GM19452 (cell line): ENCODE results near the gene IGSF23.

Experiments used
- ATAC-seq: cut with Tn5 transposase; IDR thresholded peaks from one replicate; pipeline ENCODE4 v1.9.1; 2021; ENCODE audit not compliant: unreplicated experiment

Gene IGSF23

DNA sequence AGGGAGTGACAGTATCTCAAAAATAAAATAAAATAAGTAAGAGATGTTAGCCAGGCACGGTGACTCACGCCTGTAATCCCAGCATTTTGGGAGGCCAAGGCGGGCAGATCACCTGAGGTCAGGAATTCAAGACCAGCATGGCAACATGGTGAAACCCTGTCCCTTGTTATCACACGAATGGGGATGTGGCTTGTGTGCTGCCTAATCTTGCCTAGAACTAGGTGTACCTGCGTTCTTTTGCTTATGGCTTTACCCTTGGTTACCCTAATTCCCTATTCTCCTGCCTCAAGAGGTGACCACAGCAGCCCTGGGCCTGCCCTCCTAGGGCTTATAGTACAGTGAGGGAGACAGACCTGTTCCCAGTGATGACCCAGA lies 24.0 kb downstream of the IGSF23 start:
- no peak for ATAC-seq

DNA sequence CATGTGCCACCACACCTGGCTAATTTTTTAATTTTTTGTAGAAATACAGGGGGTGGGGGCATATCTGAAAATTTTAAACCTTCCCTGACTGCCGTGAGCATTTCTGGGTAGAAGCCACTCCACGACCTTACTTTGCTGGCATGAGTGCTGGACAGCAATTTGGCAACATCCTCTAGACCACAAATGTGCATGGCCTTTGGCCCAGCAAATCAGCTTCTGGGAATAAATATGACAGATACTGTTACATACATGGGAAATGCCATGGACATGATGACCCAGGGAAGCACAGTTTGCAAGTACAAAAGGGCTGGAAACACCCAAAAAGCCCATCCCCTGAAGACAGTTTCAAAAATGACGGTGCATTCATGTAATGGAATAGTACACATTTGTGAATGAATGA lies 27.2 kb downstream of the IGSF23 start:
- ATAC-seq: no peak

DNA sequence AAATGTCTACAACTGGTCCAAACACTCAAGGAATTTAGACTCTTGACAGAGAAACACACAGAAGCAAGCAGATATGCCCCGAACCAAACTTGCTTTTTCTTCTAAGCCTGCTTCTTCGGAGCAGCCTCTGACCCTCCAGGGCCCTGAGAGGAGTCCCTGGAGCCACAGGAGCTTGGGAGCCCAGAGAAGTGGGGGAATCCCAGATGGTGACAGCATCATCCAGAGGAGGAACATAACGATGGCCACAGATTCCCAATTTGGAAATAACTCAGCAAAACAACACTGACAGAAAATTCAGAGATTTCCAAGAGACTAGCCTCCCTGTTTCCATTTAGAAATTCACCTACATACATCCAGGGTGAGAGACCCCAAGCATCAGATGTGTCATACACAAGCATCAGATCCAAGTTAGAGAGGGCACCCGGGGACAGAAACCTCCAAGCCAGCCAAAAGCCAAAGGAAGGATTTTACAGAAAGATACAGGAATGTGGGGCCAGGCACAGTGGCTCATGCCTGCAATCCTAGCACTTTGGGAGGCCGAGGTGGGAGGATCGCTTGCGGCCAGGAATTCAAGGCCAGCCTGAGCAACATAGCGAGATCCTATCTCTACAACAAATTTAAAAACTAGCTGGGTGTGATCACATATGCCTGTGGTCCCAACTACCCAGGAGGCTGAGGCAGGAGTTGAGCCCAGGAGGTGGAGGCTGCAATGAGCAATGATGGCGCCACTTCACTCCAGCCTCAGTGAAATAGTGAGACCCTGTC lies 28.3 kb downstream of the IGSF23 start:
- ATAC-seq: no peak

DNA sequence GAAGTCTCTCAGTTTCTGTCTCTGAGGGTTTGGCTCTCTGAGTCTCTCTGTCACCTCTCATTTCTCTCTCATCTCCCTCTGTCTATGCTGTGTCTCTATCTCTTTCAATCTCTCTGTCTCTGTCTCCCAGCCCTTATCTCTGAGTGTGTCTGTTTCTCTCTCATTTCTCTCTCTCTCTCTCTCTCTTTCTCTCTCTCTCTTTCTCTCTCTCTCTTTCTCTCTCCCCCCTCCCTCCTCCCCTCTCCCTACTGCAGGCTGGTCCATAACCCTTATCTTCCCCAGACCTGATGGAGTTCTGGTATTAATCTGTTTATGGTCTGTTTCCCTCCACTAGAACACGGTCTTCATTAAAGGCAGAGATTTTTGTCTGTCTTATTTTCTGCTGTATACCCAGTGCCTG lies 29.0 kb downstream of the IGSF23 start:
- no peak for ATAC-seq

DNA sequence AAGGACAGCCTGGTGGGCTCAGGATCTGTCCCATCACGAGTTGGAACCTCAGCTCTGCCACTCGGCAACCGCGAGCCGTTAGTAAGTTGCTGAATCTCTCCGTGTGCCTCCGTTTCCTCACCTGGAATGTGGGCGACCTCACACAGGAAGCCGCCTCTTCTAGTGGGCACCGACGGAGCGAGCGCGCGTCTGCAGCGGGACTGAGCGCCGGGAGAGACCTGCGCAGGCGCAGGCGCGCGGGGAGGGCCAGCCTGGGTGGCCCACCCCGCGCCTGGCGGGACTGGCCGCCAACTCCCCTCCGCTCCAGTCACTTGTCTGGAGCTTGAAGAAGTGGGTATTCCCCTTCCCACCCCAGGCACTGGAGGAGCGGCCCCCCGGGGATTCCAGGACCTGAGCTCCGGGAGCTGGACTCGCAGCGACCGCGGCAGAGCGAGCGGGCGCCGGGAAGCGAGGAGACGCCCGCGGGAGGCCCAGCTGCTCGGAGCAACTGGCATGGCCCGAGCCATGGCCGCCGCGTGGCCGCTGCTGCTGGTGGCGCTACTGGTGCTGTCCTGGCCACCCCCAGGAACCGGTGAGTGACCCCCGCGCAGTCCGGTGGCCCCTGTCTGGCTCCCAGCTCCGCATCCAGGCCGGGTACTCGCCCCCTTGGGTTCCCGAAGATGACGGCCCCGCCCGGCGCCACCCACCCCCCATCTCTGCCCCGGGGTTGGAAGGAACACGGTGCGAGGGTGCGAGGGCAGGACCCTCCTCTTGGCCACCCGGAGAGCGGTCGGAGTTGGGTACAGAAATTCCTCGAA lies 30.4 kb downstream of the IGSF23 start, which contains the start of gene PVR:
PVR (plus strand) TSS at position 306 of the 797 bp plus-strand sequence; CDS start at position 493, 187 bp downstream.
- ATAC-seq: no peak

DNA sequence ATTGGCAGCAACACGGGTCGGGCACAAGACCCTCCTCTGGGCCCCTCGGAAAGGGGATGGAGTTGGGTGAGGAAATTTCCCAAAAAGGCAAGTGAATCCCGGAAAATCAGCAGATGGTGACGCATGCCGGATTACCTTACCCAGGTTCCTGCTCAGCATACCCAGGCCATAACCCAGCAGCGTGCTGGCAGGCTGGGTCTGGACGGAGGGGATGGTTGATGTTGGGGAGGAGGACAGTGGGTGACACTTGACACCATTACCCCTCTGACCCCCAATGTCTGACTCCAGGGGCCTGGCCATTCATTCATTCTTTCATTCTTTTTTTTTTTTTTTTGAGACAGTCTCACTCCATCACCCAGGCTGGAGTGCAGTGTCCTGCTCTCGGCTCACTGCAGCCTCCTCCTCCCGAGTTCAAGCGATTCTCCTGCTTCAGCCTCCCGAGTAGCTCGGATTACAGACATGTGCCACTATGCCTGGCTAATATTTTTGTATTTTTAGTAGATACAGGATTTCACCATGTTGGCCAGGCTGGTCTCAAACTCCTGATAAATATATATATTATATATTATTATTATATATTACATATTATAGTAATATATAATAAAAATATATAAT lies 31.1 kb downstream of the IGSF23 start:
- no peak for ATAC-seq

DNA sequence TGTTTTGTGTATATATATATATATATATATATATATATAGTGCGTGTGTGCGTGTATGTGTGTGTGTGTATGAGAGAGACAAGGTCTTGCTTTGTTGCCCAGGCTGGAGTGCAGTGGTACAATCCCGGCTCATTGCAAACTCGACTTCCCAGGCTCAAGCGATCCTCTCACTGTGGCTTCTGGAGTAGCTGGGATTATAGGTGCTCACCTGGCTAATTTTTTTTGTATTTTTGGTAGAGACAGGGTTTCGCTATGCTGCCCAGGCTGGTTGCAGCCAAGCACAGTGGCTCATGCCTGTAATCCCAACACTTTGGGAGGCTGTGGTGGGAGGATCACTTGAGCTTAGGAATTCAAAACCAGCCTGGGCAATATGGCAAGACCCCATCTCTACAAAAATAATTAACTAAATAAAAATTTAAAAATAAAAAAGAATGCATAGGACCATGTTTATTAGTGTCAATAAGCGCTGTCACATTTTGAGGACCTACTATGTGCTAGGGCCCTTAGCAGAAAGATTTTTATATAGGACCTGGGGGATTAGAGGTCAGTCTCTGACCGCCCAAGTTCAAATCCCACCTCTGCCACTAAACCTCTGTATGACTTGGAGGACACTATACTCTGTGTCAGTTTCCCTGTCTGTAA lies 32.2 kb downstream of the IGSF23 start:
- ATAC-seq: no peak

DNA sequence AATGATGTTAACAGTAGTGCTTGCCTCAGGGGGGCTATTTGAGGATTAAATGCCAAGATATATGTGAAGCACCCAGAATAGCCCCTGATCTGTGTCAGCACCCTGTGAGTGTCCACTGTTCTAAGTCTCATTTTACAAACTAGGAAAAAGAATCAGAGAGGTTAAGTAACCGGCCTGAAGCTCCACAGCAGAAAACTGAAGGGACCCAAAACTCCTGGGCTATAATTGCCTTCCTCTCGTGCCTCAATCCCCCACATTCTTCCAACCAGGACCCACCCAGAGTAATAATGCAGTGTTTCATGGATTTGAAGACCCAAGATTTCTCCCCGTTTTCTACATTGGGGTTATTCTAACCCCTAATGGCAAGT lies 32.7 kb downstream of the IGSF23 start:
- no peak for ATAC-seq

DNA sequence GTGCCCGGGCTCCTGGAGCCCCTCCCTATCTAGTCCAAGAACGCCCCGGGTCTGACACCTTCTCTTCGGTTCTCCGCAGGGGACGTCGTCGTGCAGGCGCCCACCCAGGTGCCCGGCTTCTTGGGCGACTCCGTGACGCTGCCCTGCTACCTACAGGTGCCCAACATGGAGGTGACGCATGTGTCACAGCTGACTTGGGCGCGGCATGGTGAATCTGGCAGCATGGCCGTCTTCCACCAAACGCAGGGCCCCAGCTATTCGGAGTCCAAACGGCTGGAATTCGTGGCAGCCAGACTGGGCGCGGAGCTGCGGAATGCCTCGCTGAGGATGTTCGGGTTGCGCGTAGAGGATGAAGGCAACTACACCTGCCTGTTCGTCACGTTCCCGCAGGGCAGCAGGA lies 33.8 kb downstream of the IGSF23 start:
- ATAC-seq: no peak

DNA sequence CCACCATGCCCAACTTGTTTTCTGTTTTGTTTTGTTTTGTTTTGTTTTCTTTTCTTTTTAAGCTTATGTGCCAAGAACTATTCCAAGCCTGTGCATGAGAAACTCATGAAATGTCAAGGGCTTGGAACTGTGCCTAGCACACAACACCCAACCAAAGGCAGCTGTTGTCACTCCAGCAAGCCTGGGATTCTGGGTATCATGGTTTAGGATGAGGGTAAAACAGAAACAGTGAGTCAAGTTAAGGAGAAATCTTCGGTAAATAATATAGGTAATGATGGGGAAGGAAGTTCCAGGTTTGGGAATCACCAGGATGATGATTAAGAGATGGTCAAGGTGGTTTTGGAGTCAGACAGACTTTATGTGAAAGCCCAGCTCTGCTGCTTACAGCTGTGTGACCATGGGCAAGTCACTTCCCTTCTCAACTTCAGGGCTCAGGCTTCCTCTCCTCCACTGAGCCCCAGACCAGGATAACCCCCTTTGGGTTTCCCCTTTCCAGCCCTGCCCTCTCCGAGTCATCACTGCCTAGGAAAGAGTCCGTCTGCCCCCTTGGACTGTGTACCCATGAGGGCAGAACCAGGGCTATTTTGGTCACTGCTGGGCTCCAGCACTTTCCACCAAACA lies 35.4 kb downstream of the IGSF23 start:
- no peak for ATAC-seq

DNA sequence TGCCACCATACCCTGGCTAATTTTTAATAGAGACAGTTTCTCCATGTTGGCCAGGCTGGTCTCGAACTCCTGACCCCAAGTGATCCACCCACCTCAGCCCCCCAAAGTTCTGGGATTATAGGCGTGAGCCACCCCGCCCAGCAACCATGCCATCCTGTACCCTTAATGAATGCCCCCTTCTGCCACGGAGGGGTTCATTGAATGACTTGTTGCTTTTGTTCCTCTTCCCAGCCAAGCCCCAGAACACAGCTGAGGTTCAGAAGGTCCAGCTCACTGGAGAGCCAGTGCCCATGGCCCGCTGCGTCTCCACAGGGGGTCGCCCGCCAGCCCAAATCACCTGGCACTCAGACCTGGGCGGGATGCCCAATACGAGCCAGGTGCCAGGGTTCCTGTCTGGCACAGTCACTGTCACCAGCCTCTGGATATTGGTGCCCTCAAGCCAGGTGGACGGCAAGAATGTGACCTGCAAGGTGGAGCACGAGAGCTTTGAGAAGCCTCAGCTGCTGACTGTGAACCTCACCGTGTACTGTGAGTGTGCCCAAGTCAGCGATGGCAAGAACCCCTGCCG lies 36.3 kb downstream of the IGSF23 start:
- no peak for ATAC-seq

DNA sequence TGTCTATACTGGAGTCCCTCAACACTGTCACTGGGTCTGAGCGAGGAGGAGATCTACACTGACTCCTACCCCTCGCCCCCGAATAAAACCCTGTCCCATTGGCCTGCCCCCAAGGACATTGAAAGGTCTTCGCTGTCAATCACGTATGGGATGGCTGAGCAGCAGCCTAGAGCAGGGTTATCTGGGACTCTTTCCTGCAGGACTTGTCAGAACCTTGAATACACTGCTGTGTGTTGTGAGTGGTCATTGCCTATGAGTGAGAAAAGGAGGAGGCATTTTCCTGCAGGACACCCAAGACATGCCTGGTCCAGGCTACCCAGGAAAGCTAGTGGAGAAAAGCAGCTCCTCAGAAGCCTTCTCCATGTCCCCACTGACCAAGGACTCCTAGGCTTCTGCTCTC lies 40.0 kb downstream of the IGSF23 start:
- no peak for ATAC-seq

DNA sequence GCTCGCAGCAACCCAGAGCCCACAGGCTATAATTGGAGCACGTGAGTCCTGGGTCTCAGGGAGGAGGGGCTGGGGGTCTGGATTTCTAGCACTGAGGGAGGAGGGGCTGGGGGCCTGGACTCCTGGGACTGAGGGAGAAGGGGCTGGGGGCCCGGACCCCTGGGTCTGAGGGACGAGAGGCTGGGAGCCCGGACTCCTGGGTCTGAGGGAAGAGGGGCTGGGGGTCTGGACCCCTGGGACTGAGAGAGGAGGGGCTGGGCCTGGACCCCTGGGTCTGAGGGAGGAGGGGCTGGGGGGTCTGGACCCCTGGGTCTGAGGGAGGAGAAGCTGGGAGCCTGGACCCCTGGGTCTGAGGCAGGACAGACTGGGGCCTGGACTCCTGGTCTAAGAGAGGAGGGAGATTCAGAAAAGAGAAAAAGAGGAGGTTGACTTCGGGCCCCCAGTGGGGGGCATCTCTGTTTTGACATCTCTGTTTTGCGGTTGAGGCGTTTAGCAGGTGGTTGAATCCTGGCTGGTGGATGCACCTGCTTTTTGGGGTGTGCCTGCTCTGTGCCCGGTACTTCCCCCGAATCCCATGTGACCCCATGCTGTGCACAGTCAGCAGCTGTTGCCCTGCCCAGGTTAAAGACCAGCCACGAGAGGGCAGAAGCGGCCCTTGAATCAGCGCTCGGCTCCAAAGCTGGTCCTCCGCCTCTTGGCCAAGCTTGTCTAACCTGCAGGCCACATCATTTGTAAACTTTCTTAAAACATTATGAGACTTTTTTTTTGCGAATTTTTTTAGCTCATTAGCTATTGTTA lies 40.8 kb downstream of the IGSF23 start:
- ATAC-seq: peak; percentile 81

DNA sequence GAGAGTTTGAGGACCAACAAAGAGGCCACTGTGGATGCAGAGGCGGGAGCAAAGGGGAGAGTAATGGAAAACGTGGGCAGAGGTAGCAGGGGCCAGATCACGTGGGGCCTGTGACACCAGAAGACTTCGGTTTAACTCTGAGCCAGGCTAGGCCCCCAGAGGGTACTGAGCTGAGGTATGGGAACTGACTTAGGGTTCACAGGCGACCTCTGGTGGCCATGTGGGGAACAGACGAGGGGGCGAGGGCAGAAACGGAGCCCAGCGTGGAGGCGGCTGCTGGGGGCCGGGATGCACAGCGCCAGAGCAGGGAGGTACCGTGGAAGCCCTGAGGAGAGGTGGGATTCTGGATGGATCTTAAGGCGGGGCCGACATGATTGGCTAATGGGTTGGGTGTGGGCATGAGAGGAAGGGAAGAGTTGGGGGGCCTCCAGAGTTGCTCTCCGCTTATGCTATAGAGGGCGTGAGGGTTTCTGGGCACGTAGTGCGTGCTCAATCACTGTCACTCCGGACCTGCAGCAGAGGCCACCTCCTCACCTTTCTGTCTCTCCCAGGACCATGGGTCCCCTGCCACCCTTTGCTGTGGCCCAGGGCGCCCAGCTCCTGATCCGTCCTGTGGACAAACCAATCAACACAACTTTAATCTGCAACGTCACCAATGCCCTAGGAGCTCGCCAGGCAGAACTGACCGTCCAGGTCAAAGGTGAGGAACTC lies 44.0 kb downstream of the IGSF23 start:
- ATAC-seq: no peak

DNA sequence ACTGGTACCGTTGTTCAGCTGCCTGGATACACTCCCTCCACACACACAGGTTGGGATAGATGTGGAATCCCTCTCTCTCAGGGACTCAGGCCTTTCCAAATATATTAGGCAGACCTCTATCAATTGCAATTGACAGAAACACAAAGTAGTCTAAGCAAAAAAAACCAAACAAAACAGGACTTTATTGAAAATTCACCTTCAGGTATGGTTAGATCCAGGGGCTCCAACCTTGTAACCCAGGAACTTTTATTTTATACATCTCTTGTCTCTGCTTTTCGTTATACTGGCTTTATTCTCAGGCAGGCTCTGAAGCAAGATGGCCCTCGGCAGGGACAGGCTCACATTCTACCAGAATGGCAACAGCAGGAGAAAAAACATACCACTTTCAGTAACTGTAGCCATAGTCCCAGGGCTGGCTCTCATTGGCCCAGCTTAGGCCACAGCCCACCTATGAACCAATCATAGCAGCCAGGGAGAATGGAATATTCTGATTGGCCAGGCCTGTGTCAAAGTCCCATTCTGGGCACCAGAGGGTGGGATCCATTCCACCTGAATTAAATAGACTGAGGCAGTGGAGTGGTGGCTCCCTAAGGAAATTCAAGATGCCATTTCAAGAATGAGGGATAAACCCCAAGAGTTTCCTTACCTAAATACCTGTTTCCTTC lies 44.8 kb downstream of the IGSF23 start:
- no peak for ATAC-seq

DNA sequence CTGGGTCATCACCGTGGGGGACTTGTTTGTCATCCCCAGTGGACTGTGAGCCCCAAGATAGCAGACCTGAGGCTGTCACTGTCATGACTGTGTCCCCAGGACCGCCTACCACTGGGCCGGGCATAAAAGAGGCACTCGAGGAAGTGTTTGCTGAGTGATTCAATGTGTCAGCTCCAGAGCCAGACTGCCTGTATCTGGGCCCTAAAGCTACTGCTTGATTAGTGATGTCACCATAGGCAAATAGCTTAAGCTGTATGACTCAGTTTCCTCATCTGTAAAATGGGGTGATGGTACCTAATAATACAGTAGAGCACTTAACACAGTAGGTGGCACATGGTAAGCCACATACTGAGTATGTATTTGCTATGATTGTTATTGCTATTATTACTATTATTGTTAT lies 46.7 kb downstream of the IGSF23 start:
- ATAC-seq: no peak

DNA sequence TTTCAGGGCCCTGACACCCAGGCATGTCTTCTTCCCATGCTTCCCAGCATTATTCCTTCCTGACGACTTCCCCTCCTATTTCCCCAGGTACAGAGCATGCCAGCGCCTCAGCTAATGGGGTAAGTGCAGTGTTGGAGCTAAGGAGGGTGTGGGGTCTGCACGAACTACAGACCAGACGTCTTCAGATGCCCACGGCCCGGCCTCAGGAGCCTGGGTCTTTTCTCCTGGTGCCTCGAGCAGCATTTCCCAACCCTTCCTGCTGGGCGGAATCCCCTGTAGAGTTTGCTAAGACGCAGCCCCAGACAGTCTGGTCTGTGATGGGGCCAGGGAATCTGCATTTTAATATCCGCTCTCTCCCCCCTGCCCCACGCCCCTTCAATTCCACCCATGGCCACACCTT lies 47.8 kb downstream of the IGSF23 start:
- ATAC-seq: no peak

DNA sequence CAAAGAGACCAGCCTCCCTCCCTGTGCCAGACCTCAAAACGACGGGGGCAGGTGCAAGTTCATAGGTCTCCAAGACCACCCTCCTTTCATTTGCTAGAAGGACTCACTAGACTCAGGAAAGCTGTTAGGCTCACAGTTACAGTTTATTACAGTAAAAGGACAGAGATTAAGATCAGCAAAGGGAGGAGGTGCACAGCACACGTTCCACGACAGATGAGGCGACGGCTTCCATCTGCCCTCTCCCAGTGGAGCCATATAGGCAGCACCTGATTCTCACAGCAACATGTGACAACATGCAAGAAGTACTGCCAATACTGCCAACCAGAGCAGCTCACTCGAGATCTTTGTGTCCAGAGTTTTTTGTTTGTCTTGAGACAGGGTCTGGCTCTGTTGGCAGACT lies 48.5 kb downstream of the IGSF23 start:
- no peak for ATAC-seq
